MG63 (cell line): ENCODE data around the gene TTC28. TPM values are rescaled to one million over a fixed set of nuclear protein-coding genes. Genes with fewer than 3 reads are reported as not detected.

Experiments used
- DNase-seq: peaks from one replicate; pipeline ENCODE4 v3.0.0-alpha.2; 2020
- H3K27me3 ChIP-seq: fragments of 250-450 bp; sonication (Bioruptor Pico); 2 replicates; pipeline ENCODE4 v1.5.1; 2020; ENCODE audit warnings: mild to moderate bottlenecking, moderate library complexity
- H3K36me3 ChIP-seq: fragments of 250-450 bp; sonication (Bioruptor Pico); 2 replicates; pipeline ENCODE4 v1.5.1; 2020; ENCODE audit warnings: mild to moderate bottlenecking, moderate library complexity
- H3K4me3 ChIP-seq: fragments of 250-450 bp; sonication (Bioruptor Pico); 2 replicates; pipeline ENCODE4 v1.5.1; 2020; ENCODE audit warnings: mild to moderate bottlenecking, moderate library complexity
- H3K9me3 ChIP-seq: fragments of 250-450 bp; sonication (Bioruptor Pico); 2 replicates; pipeline ENCODE4 v1.5.1; 2020; ENCODE audit warnings: mild to moderate bottlenecking, moderate library complexity
- total RNA-seq: library from RNA; depleted of rRNA; stranded (reverse); fragments of >200 nt; shearing (Covaris generic); gene quantifications from 2 replicates; pipeline ENCODE4 v1.2.3, GENCODE V29; 2014; ENCODE audit warnings: low replicate concordance

TTC28 gene
- total RNA-seq, 1 experiment from 2014 or later, result 3.1 TPM

DNA sequence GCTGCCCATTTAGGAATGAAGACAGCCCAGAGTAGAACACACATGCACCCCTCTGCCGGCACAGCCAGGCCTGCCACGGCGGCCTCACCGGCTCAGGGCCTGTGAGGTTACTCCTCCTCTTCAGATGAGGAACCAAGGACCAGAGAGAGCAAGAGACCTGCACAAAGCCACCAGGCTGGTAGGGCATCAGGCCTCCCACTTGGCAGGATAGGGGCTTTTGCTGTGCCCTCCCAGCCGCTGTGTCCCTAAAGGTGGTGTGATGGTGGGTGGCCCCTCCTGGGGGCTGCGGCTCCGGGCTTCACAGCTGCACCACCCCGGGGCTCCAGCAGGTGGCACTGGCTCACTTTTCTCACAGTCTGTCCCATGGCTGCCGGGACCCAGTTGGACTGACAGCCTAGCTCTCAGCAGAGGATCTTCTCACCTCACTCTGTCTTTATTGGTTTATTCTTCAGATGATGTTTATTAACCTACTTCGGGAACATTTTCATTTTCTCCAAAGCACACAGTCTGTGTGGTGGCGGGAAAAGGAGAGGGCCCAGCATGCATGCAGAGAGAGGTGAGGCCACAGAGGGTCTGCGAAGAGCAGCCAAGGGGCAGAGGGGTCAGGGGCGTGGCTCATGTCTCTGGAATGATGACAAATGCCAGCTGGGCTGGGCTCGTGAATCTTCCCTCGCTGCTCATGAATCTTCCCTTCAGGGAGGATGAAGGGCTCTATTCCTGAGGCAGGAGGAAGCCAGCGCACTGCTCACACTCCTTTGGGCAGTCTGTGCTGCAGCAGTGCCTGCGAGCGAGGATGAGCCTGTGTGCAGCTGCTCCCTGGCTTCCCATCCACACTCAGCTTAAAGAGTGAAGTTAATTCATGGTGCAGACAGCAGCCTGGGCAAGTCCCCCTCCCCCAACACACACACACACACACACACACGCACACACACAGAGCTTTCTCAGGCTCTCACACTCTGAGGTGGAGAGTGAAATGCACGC lies 659.5 kb downstream of the TTC28 start:
- Histone ChIP-seq H3K9me3 (no peaks in the 10 kb centered on the region), H3K27me3 (no peaks in the 10 kb centered on the region), H3K36me3 (no peaks in the 10 kb centered on the region), H3K4me3 (no peak overlapping the region)
- peak; percentile 63 for DNase-seq

DNA sequence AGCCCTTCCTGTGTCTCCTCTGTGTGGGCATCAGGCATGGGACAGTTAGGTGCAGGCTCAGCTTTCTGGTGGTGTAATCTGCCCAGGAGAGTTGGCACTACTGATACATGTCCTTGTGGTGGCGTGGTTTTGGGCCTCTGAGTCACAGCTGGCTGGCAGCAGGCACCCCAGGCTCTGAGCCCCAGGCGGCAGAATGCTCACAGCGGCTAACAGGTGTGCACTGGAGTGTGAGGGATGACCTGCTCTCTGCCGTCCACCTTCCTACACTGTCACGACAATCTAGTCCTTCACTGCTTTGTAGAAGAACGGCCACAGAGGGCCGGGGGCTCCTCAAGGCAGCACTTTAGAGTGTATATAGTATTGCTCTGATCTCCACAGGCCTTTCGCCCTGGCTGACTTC lies 660.3 kb downstream of the TTC28 start:
- Histone ChIP-seq H3K27me3 (no peaks in the 10 kb centered on the region), H3K4me3 (no peak overlapping the region), H3K9me3 (no peaks in the 10 kb centered on the region), H3K36me3 (no peaks in the 10 kb centered on the region)
- DNase-seq, result peak; percentile 56

DNA sequence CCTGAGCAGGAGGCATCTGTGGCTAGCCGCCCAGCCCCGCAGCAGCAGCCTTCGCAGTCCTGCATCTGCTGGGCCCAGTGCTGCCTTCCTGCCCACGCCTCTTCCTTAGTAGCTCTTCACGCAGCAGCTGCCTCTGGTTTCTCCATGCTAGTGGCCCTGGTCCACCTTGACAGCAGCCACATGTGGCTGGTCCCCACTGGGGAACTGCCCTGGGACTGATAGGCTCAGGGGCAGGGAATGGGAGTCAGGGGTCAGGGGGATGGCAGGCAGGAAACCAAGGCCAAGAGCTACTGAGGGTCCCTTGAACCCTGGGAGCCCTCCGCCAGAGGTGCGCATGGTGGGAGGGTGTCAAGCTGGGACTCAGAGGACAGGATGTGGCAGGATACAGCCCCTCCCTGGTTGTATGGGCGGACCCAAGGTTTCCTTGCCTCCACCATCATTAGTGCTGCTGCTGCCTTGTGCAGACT lies 661.1 kb downstream of the TTC28 start:
- Histone ChIP-seq H3K36me3 (no peaks in the 10 kb centered on the region), H3K4me3 (no peak overlapping the region), H3K27me3 (no peaks in the 10 kb centered on the region), H3K9me3 (no peaks in the 10 kb centered on the region)
- DNase-seq, result no peak

DNA sequence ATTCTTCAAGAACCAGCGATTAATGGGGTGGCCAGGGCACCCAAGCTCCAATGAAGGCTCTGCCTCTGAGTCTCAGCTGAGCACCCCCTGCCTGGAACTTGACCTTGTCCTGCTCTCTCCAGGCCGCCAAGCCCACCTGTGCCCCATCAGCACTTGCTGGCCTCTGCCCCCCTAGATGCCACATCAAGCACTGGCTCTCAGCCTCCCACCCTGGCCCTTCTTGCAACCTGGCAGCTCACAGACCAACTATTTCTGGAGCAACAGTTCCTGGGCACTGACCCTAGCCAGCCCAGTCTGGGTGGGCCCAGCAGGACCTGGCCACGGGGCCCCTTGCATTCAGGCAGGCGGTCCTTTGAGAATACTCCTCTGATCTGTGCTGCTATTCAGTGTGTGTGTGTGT lies 661.8 kb downstream of the TTC28 start:
- Histone ChIP-seq H3K9me3 (no peaks in the 10 kb centered on the region), H3K4me3 (no peak overlapping the region), H3K36me3 (no peaks in the 10 kb centered on the region), H3K27me3 (no peaks in the 10 kb centered on the region)
- no peak for DNase-seq

DNA sequence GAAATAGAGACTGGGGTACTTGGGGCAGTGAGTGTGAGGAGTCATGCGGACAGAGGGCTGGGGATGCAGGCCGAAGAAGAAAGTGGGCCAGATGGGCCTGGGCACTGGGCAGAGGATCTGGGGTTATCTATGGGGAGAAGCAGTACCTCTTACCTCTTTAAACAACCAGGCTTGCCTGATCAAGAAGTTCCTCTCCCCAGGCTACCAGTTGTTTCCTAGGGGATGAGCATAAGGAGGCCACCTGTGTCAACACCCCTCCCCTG lies 662.2 kb downstream of the TTC28 start:
- no peaks in the 10 kb centered on the region for H3K36me3 ChIP-seq
- no peaks in the 10 kb centered on the region for H3K27me3 ChIP-seq
- no peaks in the 10 kb centered on the region for H3K9me3 ChIP-seq
- no peak overlapping the region for H3K4me3 ChIP-seq
- no peak for DNase-seq

DNA sequence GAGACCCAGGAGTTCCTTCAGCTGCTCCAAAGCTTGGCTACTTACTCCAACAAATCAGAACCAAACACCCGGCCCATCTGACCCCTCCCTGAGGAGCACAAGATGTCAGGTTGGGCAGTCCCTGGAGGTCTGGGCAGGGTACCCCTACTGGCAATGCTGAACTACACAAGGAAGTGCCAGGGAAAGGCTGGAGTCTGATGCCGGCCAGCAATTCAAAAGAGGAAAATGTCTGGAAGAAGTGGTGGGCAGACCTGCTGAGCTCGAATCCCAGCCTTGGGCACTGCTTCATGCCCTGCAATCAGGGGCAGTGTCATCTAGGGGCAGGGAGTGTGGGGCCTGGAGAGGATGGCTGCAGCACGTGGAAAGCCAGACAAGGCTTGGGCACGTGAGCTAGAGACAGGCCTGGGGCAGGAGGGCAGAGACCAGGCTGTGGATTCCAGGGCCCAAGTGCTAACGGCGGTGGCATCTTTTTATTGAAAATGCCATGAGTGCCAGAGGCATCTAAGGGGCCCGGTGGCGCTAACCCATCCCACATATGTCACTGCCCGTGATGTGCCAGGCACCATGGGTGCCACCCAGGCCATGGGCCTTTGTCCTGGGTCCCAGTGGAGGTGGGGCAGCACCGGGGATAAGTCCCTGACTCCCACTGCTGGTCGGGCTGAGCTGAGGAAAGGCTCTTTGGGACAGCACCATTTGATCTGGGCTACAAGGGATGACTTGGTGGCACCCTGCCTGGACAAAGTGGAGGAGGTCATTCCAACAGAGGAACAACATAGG lies 662.7 kb downstream of the TTC28 start:
- Histone ChIP-seq H3K4me3 (no peak overlapping the region), H3K9me3 (no peaks in the 10 kb centered on the region), H3K36me3 (no peaks in the 10 kb centered on the region), H3K27me3 (no peaks in the 10 kb centered on the region)
- no peak for DNase-seq

DNA sequence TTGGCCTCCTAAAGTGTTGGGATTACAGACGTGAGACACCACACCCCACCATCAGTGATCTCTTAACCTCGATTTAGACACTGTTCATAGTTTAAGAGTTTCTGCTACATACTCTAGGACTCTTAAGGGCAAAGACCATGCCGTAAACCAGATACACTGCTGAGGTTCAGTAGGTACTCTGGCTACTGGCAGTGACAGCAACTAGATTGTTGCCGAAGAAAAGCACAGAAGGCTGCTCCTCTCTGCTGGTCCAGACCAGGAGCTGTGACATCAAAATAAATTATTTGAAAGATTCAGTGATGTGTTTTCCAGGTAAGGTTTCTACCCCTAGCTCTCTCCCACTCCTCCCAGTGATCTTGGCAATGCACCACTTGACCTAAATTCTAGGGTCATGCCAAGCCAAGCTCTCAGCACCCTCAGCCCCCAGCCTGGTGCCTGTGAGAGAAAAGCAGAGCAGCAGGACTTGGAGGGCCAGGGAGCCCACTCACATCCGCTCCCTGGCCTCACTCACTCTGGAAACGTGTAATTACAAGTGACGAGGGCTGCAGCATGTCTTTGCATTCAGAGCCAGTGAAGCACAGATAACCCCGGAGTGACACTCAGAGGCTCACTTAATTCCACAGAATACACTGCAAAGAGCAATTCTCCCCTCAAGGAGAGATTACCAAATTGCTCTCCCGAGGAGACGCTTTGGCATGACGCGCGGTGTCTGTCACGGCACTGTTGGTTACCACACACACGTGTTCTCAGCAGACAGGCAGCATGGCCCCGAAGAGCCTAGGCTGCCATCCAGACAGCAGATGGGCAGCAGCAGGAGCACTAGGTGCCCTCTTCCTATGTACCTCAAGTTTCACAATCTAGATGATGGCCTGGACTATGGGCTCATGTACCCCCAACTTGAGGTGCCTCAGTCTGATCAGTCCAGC lies 663.7 kb downstream of the TTC28 start:
- no peaks in the 10 kb centered on the region for H3K9me3 ChIP-seq
- no peak for DNase-seq

DNA sequence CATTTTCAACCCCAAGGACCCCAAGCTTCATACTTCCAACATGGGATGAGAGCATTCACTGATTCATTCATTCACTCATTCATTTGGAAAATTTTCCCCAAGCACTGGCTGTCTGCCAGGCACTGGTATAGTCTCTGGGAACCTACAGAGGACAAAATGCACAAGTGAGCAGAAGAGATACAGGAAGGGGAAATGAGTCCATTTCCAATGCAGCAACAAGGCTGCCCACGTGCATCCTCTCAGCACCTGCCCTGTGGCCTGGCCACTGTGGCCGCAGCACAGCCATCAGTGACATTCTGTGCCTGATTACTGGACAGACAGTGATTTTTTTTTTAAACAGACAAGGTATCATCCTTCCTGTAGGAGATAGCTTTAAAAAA lies 664.6 kb downstream of the TTC28 start:
- no peaks in the 10 kb centered on the region; the same call in 1 of the 2 replicates for H3K36me3 ChIP-seq

More for the DNA sequence above, 663.7 kb downstream of the TTC28 start:
- Histone ChIP-seq H3K27me3 (no peaks in the 10 kb centered on the region), H3K4me3 (no peak overlapping the region), H3K36me3 (no peaks in the 10 kb centered on the region)

DNA sequence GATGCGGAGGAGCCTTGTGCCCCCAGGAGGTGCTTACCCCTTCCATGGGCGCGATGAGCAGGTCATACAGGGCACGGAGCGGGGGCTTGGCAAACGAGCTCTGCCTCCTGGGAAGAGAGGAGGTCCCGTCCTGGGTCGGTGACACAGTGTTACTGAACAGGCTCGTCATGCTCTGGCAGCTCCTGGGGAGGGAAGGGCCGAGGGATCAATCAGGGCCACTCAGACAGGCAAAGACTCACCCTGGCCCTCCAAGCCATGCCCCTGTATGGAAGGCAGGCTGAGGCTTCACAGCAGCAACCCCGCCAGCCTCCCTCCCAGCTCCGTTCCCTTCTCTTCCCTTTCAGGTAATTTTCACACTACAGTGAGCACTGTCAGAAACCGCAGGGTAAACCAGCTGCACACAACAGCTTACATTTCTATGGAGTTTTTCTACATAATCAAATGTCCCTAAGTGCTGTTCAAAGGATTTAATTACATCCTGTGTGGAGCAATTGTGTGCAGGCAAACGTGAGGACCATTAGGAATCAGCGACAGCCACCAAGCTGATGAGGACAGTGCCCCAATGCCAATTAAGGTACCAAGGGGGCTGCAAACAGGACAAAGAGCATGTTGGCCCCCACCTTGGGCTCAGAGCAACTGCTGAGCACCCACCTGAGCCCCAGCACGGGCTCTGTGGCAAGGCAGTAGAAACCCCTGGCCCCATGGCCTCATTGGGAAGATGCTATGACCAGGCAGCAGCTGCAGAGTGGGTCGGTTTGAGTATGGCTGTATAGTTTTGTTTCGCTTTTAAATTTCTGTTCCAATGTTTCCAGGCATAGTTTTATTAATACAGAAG lies 665.2 kb downstream of the TTC28 start:
- H3K9me3 ChIP-seq, result no peaks in the 10 kb centered on the region
- no peak overlapping the region for H3K4me3 ChIP-seq
- no peaks in the 10 kb centered on the region for H3K27me3 ChIP-seq
- H3K36me3 ChIP-seq, result no peaks in the 10 kb centered on the region; the same call in 1 of the 2 replicates
- no peak for DNase-seq

More for the DNA sequence above, 664.6 kb downstream of the TTC28 start:
- Histone ChIP-seq H3K4me3 (no peak overlapping the region), H3K27me3 (no peaks in the 10 kb centered on the region), H3K9me3 (no peaks in the 10 kb centered on the region)
- no peak for DNase-seq

DNA sequence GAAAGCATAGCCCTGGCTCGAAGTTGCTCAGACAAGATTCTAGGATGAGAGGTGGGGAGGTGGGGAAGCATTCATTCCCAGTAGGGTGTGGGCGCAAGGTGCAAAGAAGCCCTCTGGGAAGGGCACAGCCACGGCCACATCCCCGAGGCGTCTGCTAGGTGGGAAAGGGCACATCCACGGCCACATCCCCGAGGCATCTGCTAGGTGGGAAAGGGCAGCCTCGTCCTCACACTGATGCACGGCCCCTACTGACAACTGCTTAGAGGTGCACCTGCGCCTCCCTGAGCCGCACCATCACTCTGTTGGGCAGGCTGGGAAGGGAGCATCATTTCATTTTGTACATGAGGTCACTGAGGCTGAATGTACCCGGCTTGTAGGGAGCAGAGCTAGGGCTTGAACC lies 666.0 kb downstream of the TTC28 start:
- H3K9me3 ChIP-seq, result no peaks in the 10 kb centered on the region
- no peaks in the 10 kb centered on the region; the same call in 1 of the 2 replicates for H3K36me3 ChIP-seq
- no peaks in the 10 kb centered on the region for H3K27me3 ChIP-seq
- no peak overlapping the region for H3K4me3 ChIP-seq
- DNase-seq, result no peak

DNA sequence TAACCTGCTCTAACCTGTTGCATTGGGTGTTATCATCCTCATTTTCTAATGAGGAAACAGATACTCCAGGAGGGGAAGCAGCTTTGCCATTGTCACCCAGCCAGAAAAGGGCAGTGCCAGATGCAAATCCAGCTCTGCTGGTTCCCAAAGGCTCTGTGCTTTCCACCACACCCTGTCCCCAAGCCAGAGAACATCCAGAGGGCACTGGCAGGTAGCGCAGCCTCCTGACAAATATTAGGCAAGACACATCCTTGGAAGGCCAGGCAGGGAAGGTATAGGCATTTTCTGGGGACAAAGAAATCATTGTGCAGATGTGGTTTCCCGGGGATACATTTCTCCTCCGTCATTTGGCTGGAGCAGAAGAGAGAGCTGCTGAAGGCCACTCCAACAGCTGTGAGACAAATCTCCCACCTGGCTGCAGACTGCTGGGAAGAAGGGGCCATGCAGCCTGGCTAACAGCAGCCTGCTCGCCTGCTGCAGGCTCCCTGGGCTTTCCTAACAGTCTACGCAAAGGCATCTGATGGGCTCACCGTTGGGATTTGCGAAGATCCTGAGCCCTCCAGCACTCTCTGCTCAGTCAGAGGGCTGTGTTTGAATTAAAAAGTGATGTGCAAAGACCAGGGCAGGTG lies 666.7 kb downstream of the TTC28 start:
- H3K4me3 ChIP-seq, result no peak overlapping the region
- no peaks in the 10 kb centered on the region; the same call in 1 of the 2 replicates for H3K36me3 ChIP-seq
- DNase-seq, result no peak
- no peaks in the 10 kb centered on the region for H3K27me3 ChIP-seq
- no peaks in the 10 kb centered on the region for H3K9me3 ChIP-seq

DNA sequence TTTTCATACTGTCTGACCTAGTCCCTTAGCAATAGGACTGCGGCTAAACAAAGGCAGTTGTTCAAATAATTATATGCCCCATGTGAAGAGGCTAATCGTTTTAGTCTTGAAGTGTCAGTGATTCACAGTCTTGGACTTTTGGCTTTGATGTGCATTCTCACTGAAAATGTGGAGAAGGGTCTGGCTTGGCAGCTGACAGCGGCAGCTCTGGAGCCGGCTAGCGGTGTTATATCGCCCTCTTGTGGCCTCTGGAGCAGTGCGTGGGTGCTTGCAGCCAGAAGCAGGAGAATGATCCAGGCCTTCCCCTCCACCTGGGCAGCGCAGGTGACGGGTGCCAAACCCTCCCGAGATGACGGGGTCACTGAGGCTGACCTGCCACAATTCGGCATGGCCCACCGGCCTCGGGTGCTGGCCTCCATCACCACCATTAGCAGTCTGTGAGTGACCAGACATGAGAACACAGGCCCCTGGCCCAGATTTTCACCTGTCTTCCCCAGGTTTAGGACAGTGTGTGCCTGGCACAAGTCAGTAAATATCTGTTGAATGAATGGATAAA lies 670.3 kb downstream of the TTC28 start:
- no peak overlapping the region for H3K4me3 ChIP-seq
- H3K36me3 ChIP-seq, result no peaks in the 10 kb centered on the region; the same call in 1 of the 2 replicates
- H3K27me3 ChIP-seq, result no peaks in the 10 kb centered on the region
- DNase-seq, result peak; percentile 67
- H3K9me3 ChIP-seq, result no peaks in the 10 kb centered on the region

DNA sequence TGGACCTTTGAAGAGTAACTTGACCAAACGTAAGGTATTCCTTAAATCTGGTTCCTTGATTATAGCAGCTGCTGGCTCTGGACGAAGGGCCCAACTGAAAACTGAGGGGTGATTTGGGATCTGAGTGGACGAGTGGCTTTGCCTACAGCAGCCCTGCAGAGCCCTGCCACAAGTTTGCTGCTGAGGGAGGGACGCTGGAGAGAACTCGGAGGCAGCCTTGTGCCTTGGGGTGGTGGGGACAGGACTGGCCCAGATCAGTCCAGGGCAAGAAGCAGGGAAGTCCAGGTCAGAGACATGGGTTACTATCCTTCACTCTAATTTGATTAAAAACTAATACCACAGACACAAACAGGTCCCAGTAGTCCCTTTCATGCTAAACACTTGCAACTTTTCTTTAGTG lies 671.0 kb downstream of the TTC28 start:
- Histone ChIP-seq H3K9me3 (no peaks in the 10 kb centered on the region), H3K27me3 (no peaks in the 10 kb centered on the region), H3K4me3 (no peak overlapping the region), H3K36me3 (no peaks in the 10 kb centered on the region; the same call in 1 of the 2 replicates)
- DNase-seq, result no peak

DNA sequence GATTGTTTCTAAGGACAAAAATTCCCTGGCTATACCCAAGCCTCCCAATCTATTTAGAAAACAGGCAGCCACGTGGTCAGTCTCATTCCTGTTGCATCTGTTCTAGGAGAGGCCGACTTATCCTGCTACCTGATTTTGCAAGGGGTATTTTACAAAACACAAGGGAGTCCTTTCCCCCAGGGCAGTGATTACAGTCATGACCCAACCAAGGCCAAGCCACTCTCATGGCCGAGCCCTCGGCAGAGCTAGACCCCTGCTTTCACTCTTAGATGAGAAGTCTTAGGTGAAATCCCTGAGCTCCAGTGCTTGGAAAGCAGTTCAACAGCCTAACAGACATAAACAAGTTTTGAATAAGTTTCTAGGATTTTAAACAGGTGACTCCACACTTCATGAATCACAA lies 671.6 kb downstream of the TTC28 start:
- H3K27me3 ChIP-seq, result no peaks in the 10 kb centered on the region
- DNase-seq, result no peak
- no peak overlapping the region for H3K4me3 ChIP-seq
- H3K36me3 ChIP-seq, result no peaks in the 10 kb centered on the region; the same call in 1 of the 2 replicates
- H3K9me3 ChIP-seq, result no peaks in the 10 kb centered on the region

DNA sequence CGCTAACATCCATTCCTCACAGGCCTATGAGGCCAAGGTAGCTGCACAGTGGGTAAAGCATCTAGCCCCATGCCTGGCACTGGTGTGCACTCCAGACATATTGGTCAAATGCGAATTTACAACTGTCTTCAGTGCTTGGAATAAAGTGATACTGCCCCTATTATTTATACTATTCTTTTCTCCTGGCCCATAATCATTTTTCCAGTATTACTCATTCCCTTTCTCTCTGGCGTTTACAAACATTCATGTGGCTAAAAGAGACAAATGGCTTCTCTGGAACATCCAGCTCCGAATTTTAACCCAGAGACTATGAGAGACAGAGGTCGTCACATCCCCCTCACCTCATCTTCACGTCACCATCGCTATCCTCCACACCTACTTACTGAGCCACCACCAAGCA lies 673.4 kb downstream of the TTC28 start:
- no peak overlapping the region for H3K4me3 ChIP-seq
- no peaks in the 10 kb centered on the region for H3K9me3 ChIP-seq
- no peaks in the 10 kb centered on the region for H3K27me3 ChIP-seq
- DNase-seq, result no peak
- H3K36me3 ChIP-seq, result no peaks in the 10 kb centered on the region; the same call in 1 of the 2 replicates
